Kidney (tissue), 14 donors: ENCODE results near the gene RHBDF2. TPM values are rescaled to one million over a fixed set of nuclear protein-coding genes. Genes with fewer than 3 reads are reported as not detected.

Experiments used
- DNase-seq, 5 donors: peaks; one replicate each; pipeline ENCODE4 v3.0.0-alpha.2; 2013 to 2020
- FAIRE-seq: peaks from 2 replicates; lab custom pipeline; 2012; peaks lifted over from hg19 to GRCh38; lab: Jason Lieb, UNC
- H3K27ac ChIP-seq, 2 donors: one replicate each; pipeline ENCODE4 v1.7.0; 2013; ENCODE audit warnings: low read depth in 2 of 2, low read length in 2 of 2, inconsistent platforms in 1 of 2
- H3K27me3 ChIP-seq: one replicate; pipeline ENCODE4 v1.7.1; 2013; ENCODE audit warnings: low read length, inconsistent platforms; ENCODE audit not compliant: control insufficient read depth, insufficient read depth
- H3K36me3 ChIP-seq, 3 donors: one replicate each; pipeline versions ENCODE4 v1.7.0 to v1.7.1; 2013; ENCODE audit warnings: low read length in 3 of 3, control low read depth in 1 of 3, inconsistent platforms in 1 of 3; ENCODE audit not compliant: insufficient read depth in 3 of 3, control insufficient read depth in 2 of 3
- H3K4me1 ChIP-seq, 3 donors: one replicate each; pipeline versions ENCODE4 v1.7.0 to v1.7.1; 2013; ENCODE audit warnings: low read length in 3 of 3, inconsistent platforms in 1 of 3, low read depth in 1 of 3; ENCODE audit not compliant: control insufficient read depth in 2 of 3, insufficient read depth in 2 of 3
- H3K4me3 ChIP-seq, 3 donors: one replicate each; pipeline versions ENCODE4 v1.7.0 to v1.8.1; 2013; ENCODE audit warnings: low read length in 3 of 3, control low read depth in 1 of 3, inconsistent platforms in 1 of 3
- H3K9ac ChIP-seq, 3 donors: one replicate each; pipeline versions ENCODE4 v1.7.0 to v1.7.1; 2013; ENCODE audit warnings: low read length in 3 of 3, control low read depth in 1 of 3, inconsistent platforms in 1 of 3
- H3K9me3 ChIP-seq, 3 donors: one replicate each; pipeline versions ENCODE4 v1.7.0 to v1.7.1; 2013; ENCODE audit warnings: low read length in 3 of 3, control low read depth in 1 of 3, inconsistent platforms in 1 of 3; ENCODE audit not compliant: control insufficient read depth in 2 of 3, insufficient read depth in 1 of 3
- intact Hi-C: fragments of 100-400 bp; cut with DNase I; formaldehyde crosslinking; loops from one replicate; pipeline ENCODE4 v1.11.1; 2022
- polyA plus RNA-seq: library from polyadenylated mRNA; stranded (reverse); fragments of 350-450 nt; fragmentation: Illumina TruSeq; extraction: RNeasy Lipid Tissue Mini Kit (QIAGEN cat#74804); gene quantifications from one replicate; pipeline ENCODE4 v1.2.3, GENCODE V29; 2014; ENCODE audit warnings: low read depth, low replicate concordance; ENCODE audit not compliant: insufficient read depth
- total RNA-seq: library from RNA; stranded (reverse); fragmentation: NEBNext Ultra II Directional; extraction: Animal tissue kit (Norgen Biotek cat#: 25700); gene quantifications from one replicate; pipeline ENCODE4 v1.2.1, GENCODE V29; 2021
- TF ChIP-seq, protein P1 (sequence below): IDR thresholded peaks from 3 replicates; pipeline ENCODE4 v1.5.1; 2012; ENCODE audit warnings: mild to moderate bottlenecking, moderate library complexity, borderline replicate concordance; ENCODE audit not compliant: insufficient read depth; ENCODE audit errors: extremely low read depth
- donor health status: control.
- donor health status: control.
- donor health status: control.
- donor health status: control.
- donor health status: control.
- donor health status: DM: yes; HTN: yes; CAD: no.
- donor health status: Normal renal cell carcinoma (clear cell type).

RHBDF2 gene
- total and polyA plus RNA-seq, 2 donors from 2014 or later, result 6.8 to 58.6 TPM

DNA sequence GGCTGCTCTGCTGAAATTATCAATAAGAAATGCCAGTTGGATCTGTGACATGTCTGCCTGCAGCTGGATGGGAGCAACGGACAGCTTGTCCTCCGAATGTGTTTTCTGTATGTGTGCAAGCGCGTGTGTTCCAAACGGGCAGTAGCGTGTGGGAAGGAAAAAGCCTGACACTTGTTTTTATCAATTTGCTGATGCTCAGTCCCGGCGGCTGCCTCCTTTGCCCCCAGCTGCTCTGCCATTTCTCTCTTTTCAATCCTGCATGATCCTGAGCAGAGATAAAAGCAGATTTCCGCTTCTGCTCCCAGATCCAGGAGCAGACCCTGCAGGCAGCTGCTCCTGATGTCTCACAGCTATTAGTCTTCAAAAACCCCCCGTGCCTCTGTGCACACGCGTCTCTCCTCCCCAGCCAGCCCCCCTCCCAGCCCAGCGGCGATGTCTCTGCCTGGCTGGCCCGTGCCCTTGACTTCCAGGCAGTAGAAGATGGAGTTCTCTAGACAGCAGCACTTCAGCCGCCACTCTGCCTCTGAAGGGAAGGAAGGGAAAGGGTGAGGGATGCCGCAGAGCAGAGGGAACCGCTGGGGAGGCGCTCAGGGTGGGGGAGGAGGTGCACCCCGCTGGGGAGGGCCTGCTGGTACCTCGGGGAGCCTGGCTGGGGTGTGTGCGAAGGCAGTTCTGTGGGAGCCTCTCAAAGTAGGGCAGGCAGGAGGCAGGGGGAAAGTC, 42.8 kb upstream of the RHBDF2 start:
- TF ChIP-seq, protein P1, sequence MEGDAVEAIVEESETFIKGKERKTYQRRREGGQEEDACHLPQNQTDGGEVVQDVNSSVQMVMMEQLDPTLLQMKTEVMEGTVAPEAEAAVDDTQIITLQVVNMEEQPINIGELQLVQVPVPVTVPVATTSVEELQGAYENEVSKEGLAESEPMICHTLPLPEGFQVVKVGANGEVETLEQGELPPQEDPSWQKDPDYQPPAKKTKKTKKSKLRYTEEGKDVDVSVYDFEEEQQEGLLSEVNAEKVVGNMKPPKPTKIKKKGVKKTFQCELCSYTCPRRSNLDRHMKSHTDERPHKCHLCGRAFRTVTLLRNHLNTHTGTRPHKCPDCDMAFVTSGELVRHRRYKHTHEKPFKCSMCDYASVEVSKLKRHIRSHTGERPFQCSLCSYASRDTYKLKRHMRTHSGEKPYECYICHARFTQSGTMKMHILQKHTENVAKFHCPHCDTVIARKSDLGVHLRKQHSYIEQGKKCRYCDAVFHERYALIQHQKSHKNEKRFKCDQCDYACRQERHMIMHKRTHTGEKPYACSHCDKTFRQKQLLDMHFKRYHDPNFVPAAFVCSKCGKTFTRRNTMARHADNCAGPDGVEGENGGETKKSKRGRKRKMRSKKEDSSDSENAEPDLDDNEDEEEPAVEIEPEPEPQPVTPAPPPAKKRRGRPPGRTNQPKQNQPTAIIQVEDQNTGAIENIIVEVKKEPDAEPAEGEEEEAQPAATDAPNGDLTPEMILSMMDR, result no peak
- no peak overlapping the region for H3K27ac ChIP-seq
- peak in 3 of 5 donors; percentile 54 to 72 (median 70) for DNase-seq
- no peaks in the 10 kb centered on the region for H3K27me3 ChIP-seq
- H3K9me3 ChIP-seq, result peaks cover 0 to 2% (median 0%) of the 10 kb centered on the region in 3 donors
- no peak overlapping the region for H3K9ac ChIP-seq
- H3K36me3 ChIP-seq, result no peaks in the 10 kb centered on the region
- intact Hi-C loops, result no loop called here
- peaks cover 0 to 36% (median 20%) of the 10 kb centered on the region in 3 donors for H3K4me1 ChIP-seq
- FAIRE-seq, result no peak
- no peak overlapping the region for H3K4me3 ChIP-seq

DNA sequence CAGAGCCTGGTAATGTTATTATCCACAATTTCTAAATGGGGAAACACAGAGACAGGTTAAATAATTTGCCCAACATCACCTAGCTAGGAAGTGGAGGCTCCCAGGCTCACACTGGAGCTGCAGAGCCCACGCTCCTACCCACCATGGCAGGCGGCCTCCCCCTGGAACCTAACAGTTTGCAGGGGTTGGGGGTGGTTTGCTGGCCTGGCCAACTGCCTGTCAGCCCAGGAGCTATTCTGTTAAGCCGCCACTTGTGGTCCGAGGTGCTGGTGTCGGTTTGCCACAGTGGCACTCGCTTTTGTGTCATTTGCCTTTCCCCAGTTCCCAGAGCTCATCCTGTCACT, 42.2 kb upstream of the RHBDF2 start:
- Histone ChIP-seq H3K27ac (no peak overlapping the region), H3K4me1 (peaks cover 0 to 39% (median 20%) of the 10 kb centered on the region in 3 donors), H3K9ac (no peak overlapping the region), H3K27me3 (no peaks in the 10 kb centered on the region), H3K4me3 (no peak overlapping the region), H3K36me3 (no peaks in the 10 kb centered on the region), H3K9me3 (peaks cover 0 to 2% (median 0%) of the 10 kb centered on the region in 3 donors)
- TF ChIP-seq, protein P1, result no peak
- intact Hi-C loops, result no loop called here
- DNase-seq (peak in 1 of 5 donors; percentile 56), FAIRE-seq (no peak)

DNA sequence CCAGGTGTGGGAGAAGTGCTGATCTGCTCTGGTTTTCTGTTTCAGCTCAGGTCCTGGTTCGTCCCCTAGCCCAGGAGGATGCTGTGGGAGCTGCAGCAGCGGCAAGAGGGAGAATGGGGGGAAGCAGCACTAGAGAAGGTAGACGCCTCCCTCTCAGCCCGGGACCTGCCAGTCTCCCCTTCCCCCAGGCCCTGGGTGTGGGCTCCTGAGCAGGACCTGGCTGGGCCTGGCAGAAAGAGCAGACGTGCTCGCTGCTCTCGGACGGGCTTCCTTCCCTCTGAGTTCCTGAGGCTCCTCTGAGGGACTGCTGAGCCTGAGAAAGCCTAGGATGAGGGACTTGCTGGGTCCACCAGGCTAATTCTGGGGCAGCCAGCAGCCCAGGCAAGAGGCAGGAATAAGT, 41.8 kb upstream of the RHBDF2 start:
- H3K27me3 ChIP-seq, result no peaks in the 10 kb centered on the region
- DNase-seq (peak in 2 of 5 donors; percentile 36 to 37), FAIRE-seq (no peak)
- intact Hi-C loops, result no loop called here
- no peak overlapping the region for H3K27ac ChIP-seq
- H3K4me1 ChIP-seq, result peaks cover 0 to 38% (median 20%) of the 10 kb centered on the region in 3 donors
- H3K9ac ChIP-seq, result no peak overlapping the region
- no peaks in the 10 kb centered on the region for H3K36me3 ChIP-seq
- H3K9me3 ChIP-seq, result peaks cover 0 to 2% (median 0%) of the 10 kb centered on the region in 3 donors
- no peak overlapping the region for H3K4me3 ChIP-seq
- TF ChIP-seq, protein P1, result no peak
